Measurements from ENCODE around the gene ADCY2. TPM values are rescaled to one million over a fixed set of nuclear protein-coding genes. Genes with fewer than 3 reads are reported as not detected.

Gene ADCY2
- polyA plus RNA-seq, 2 donors: 0.06 to 0.76 TPM

- 43 to 54% methylated on average over 3 of the region's 3 CpGs for WGBS, 2 donors
- H3K27ac ChIP-seq (ENCODE audit: low read depth in 2 of 2, low read length in 1 of 2): no peak overlapping the region
- no peaks in the 10 kb centered on the region for H3K9me3 ChIP-seq (ENCODE audit: control insufficient read depth in 2 of 2, insufficient read depth in 1 of 2, low read depth in 1 of 2, low read length in 1 of 2)
- no peaks in the 10 kb centered on the region for H3K4me1 ChIP-seq (ENCODE audit: control insufficient read depth in 2 of 2, insufficient read depth in 2 of 2, low read length in 1 of 2)
- H3K36me3 ChIP-seq (ENCODE audit: control insufficient read depth in 2 of 2, insufficient read depth in 2 of 2, low read length in 1 of 2): no peaks in the 10 kb centered on the region
- H3K4me3 ChIP-seq (ENCODE audit: low read depth in 1 of 2, low read length in 2 of 2): no peak overlapping the region
- H3K27me3 ChIP-seq (ENCODE audit: control insufficient read depth in 1 of 2, insufficient read depth in 2 of 2, low read length in 2 of 2): no peaks in the 10 kb centered on the region
These were observed 386.0 kb downstream of the ADCY2 start for GRCh38 chr5:7781899-7782298.

GRCh38 chr5:7784683-7785380 is 388.9 kb downstream of the ADCY2 start:
- no peaks in the 10 kb centered on the region for H3K4me1 ChIP-seq (ENCODE audit: control insufficient read depth in 2 of 2, insufficient read depth in 2 of 2, low read length in 1 of 2)
- H3K27ac ChIP-seq (ENCODE audit: low read depth in 2 of 2, low read length in 1 of 2): no peak overlapping the region
- no peaks in the 10 kb centered on the region for H3K27me3 ChIP-seq (ENCODE audit: control insufficient read depth in 1 of 2, insufficient read depth in 2 of 2, low read length in 2 of 2)
- H3K9me3 ChIP-seq (ENCODE audit: control insufficient read depth in 2 of 2, insufficient read depth in 1 of 2, low read depth in 1 of 2, low read length in 1 of 2): no peaks in the 10 kb centered on the region
- H3K4me3 ChIP-seq (ENCODE audit: low read depth in 1 of 2, low read length in 2 of 2): no peak overlapping the region
- H3K36me3 ChIP-seq (ENCODE audit: control insufficient read depth in 2 of 2, insufficient read depth in 2 of 2, low read length in 1 of 2): no peaks in the 10 kb centered on the region
- 51 to 67% methylated on average over 4 of the region's 4 CpGs for WGBS, 2 donors

GRCh38 chr5:7787770-7788169 is 391.8 kb downstream of the ADCY2 start:
- no peaks in the 10 kb centered on the region for H3K36me3 ChIP-seq (ENCODE audit: control insufficient read depth in 2 of 2, insufficient read depth in 2 of 2, low read length in 1 of 2)
- no peaks in the 10 kb centered on the region for H3K9me3 ChIP-seq (ENCODE audit: control insufficient read depth in 2 of 2, insufficient read depth in 1 of 2, low read depth in 1 of 2, low read length in 1 of 2)
- H3K4me1 ChIP-seq (ENCODE audit: control insufficient read depth in 2 of 2, insufficient read depth in 2 of 2, low read length in 1 of 2): no peaks in the 10 kb centered on the region
- no peaks in the 10 kb centered on the region for H3K27me3 ChIP-seq (ENCODE audit: control insufficient read depth in 1 of 2, insufficient read depth in 2 of 2, low read length in 2 of 2)
- no peak overlapping the region for H3K4me3 ChIP-seq (ENCODE audit: low read depth in 1 of 2, low read length in 2 of 2)
- H3K27ac ChIP-seq (ENCODE audit: low read depth in 2 of 2, low read length in 1 of 2): no peak overlapping the region
- 87 to 88% methylated on average over 3 of the region's 3 CpGs for WGBS, 2 donors

- no peaks in the 10 kb centered on the region for H3K36me3 ChIP-seq (ENCODE audit: control insufficient read depth in 2 of 2, insufficient read depth in 2 of 2, low read length in 1 of 2)
- 86 to 89% methylated on average over 7 of the region's 7 CpGs for WGBS, 2 donors
- no peak overlapping the region for H3K4me3 ChIP-seq (ENCODE audit: low read depth in 1 of 2, low read length in 2 of 2)
- no peak overlapping the region for H3K27ac ChIP-seq (ENCODE audit: low read depth in 2 of 2, low read length in 1 of 2)
- H3K4me1 ChIP-seq (ENCODE audit: control insufficient read depth in 2 of 2, insufficient read depth in 2 of 2, low read length in 1 of 2): no peaks in the 10 kb centered on the region
- no peaks in the 10 kb centered on the region for H3K9me3 ChIP-seq (ENCODE audit: control insufficient read depth in 2 of 2, insufficient read depth in 1 of 2, low read depth in 1 of 2, low read length in 1 of 2)
- H3K27me3 ChIP-seq (ENCODE audit: control insufficient read depth in 1 of 2, insufficient read depth in 2 of 2, low read length in 2 of 2): no peaks in the 10 kb centered on the region
These were observed 393.6 kb downstream of the ADCY2 start for GRCh38 chr5:7789567-7789966.

- no peak overlapping the region for H3K4me3 ChIP-seq (ENCODE audit: low read depth in 1 of 2, low read length in 2 of 2)
- H3K36me3 ChIP-seq (ENCODE audit: control insufficient read depth in 2 of 2, insufficient read depth in 2 of 2, low read length in 1 of 2): no peaks in the 10 kb centered on the region
- no peaks in the 10 kb centered on the region for H3K4me1 ChIP-seq (ENCODE audit: control insufficient read depth in 2 of 2, insufficient read depth in 2 of 2, low read length in 1 of 2)
- no peak overlapping the region for H3K27ac ChIP-seq (ENCODE audit: low read depth in 2 of 2, low read length in 1 of 2)
- no peaks in the 10 kb centered on the region for H3K9me3 ChIP-seq (ENCODE audit: control insufficient read depth in 2 of 2, insufficient read depth in 1 of 2, low read depth in 1 of 2, low read length in 1 of 2)
- no peaks in the 10 kb centered on the region for H3K27me3 ChIP-seq (ENCODE audit: control insufficient read depth in 1 of 2, insufficient read depth in 2 of 2, low read length in 2 of 2)
- WGBS, 2 donors: 65 to 83% methylated on average over 5 of the region's 5 CpGs
These were observed 398.0 kb downstream of the ADCY2 start for GRCh38 chr5:7793895-7794294.

- Histone ChIP-seq H3K4me3 (ENCODE audit: low read depth in 1 of 2, low read length in 2 of 2) (no peak overlapping the region), H3K27ac (ENCODE audit: low read depth in 2 of 2, low read length in 1 of 2) (no peak overlapping the region), H3K27me3 (ENCODE audit: control insufficient read depth in 1 of 2, insufficient read depth in 2 of 2, low read length in 2 of 2) (no peaks in the 10 kb centered on the region), H3K9me3 (ENCODE audit: control insufficient read depth in 2 of 2, insufficient read depth in 1 of 2, low read depth in 1 of 2, low read length in 1 of 2) (no peaks in the 10 kb centered on the region), H3K36me3 (ENCODE audit: control insufficient read depth in 2 of 2, insufficient read depth in 2 of 2, low read length in 1 of 2) (no peaks in the 10 kb centered on the region), H3K4me1 (ENCODE audit: control insufficient read depth in 2 of 2, insufficient read depth in 2 of 2, low read length in 1 of 2) (no peaks in the 10 kb centered on the region)
- 45 to 46% methylated on average over 5 of the region's 5 CpGs for WGBS, 2 donors
These were observed 398.4 kb downstream of the ADCY2 start for GRCh38 chr5:7794311-7794710.

GRCh38 chr5:7794823-7795222 is 398.9 kb downstream of the ADCY2 start:
- Histone ChIP-seq H3K27me3 (ENCODE audit: control insufficient read depth in 1 of 2, insufficient read depth in 2 of 2, low read length in 2 of 2) (no peaks in the 10 kb centered on the region), H3K9me3 (ENCODE audit: control insufficient read depth in 2 of 2, insufficient read depth in 1 of 2, low read depth in 1 of 2, low read length in 1 of 2) (no peaks in the 10 kb centered on the region), H3K4me1 (ENCODE audit: control insufficient read depth in 2 of 2, insufficient read depth in 2 of 2, low read length in 1 of 2) (no peaks in the 10 kb centered on the region), H3K27ac (ENCODE audit: low read depth in 2 of 2, low read length in 1 of 2) (no peak overlapping the region), H3K4me3 (ENCODE audit: low read depth in 1 of 2, low read length in 2 of 2) (no peak overlapping the region), H3K36me3 (ENCODE audit: control insufficient read depth in 2 of 2, insufficient read depth in 2 of 2, low read length in 1 of 2) (no peaks in the 10 kb centered on the region)
- WGBS, 2 donors: 54 to 80% methylated on average over 1 of the region's 1 CpG

GRCh38 chr5:7795306-7795705 is 399.4 kb downstream of the ADCY2 start:
- no peak overlapping the region for H3K27ac ChIP-seq (ENCODE audit: low read depth in 2 of 2, low read length in 1 of 2)
- H3K9me3 ChIP-seq (ENCODE audit: control insufficient read depth in 2 of 2, insufficient read depth in 1 of 2, low read depth in 1 of 2, low read length in 1 of 2): no peaks in the 10 kb centered on the region
- no peaks in the 10 kb centered on the region for H3K4me1 ChIP-seq (ENCODE audit: control insufficient read depth in 2 of 2, insufficient read depth in 2 of 2, low read length in 1 of 2)
- WGBS, 2 donors: 43 to 57% methylated on average over 3 of the region's 3 CpGs
- H3K27me3 ChIP-seq (ENCODE audit: control insufficient read depth in 1 of 2, insufficient read depth in 2 of 2, low read length in 2 of 2): no peaks in the 10 kb centered on the region
- H3K36me3 ChIP-seq (ENCODE audit: control insufficient read depth in 2 of 2, insufficient read depth in 2 of 2, low read length in 1 of 2): no peaks in the 10 kb centered on the region
- H3K4me3 ChIP-seq (ENCODE audit: low read depth in 1 of 2, low read length in 2 of 2): no peak overlapping the region

GRCh38 chr5:7801891-7802614 is 406.1 kb downstream of the ADCY2 start:
- H3K4me3 ChIP-seq (ENCODE audit: low read depth in 1 of 2, low read length in 2 of 2): no peak overlapping the region
- no peaks in the 10 kb centered on the region for H3K27me3 ChIP-seq (ENCODE audit: control insufficient read depth in 1 of 2, insufficient read depth in 2 of 2, low read length in 2 of 2)
- no peak overlapping the region for H3K27ac ChIP-seq (ENCODE audit: low read depth in 2 of 2, low read length in 1 of 2)
- WGBS, 2 donors: 84 to 86% methylated on average over 14 of the region's 14 CpGs
- no peaks in the 10 kb centered on the region for H3K4me1 ChIP-seq (ENCODE audit: control insufficient read depth in 2 of 2, insufficient read depth in 2 of 2, low read length in 1 of 2)
- no peaks in the 10 kb centered on the region for H3K36me3 ChIP-seq (ENCODE audit: control insufficient read depth in 2 of 2, insufficient read depth in 2 of 2, low read length in 1 of 2)
- H3K9me3 ChIP-seq (ENCODE audit: control insufficient read depth in 2 of 2, insufficient read depth in 1 of 2, low read depth in 1 of 2, low read length in 1 of 2): no peaks in the 10 kb centered on the region

- Histone ChIP-seq H3K36me3 (ENCODE audit: control insufficient read depth in 2 of 2, insufficient read depth in 2 of 2, low read length in 1 of 2) (no peaks in the 10 kb centered on the region), H3K4me3 (ENCODE audit: low read depth in 1 of 2, low read length in 2 of 2) (no peak overlapping the region), H3K27me3 (ENCODE audit: control insufficient read depth in 1 of 2, insufficient read depth in 2 of 2, low read length in 2 of 2) (no peaks in the 10 kb centered on the region), H3K27ac (ENCODE audit: low read depth in 2 of 2, low read length in 1 of 2) (no peak overlapping the region), H3K9me3 (ENCODE audit: control insufficient read depth in 2 of 2, insufficient read depth in 1 of 2, low read depth in 1 of 2, low read length in 1 of 2) (no peaks in the 10 kb centered on the region), H3K4me1 (ENCODE audit: control insufficient read depth in 2 of 2, insufficient read depth in 2 of 2, low read length in 1 of 2) (no peaks in the 10 kb centered on the region)
- WGBS, 2 donors: 81% methylated on average over 6 of the region's 6 CpGs
These were observed 406.9 kb downstream of the ADCY2 start for GRCh38 chr5:7802855-7803254.
